A673 (cell line): ENCODE results near the gene ZSWIM5.

Source experiments
- EZH2 ChIP-seq: fragments of 200-600 bp; sonication (generic); IDR thresholded peaks from 2 replicates; pipeline ENCODE4 v1.6.1; 2017; ENCODE audit warnings: borderline replicate concordance, low read depth, mild to moderate bottlenecking, mixed read lengths, antibody characterized with exemption, low read length; ENCODE audit not compliant: poor library complexity, severe bottlenecking
- TF ChIP-seq, protein P1 (sequence below): fragments of 300-800, 200-600 bp; sonication (generic); conservative IDR thresholded peaks from 2 replicates; pipeline ENCODE4 v1.5.1; 2017; ENCODE audit warnings: low read depth, mild to moderate bottlenecking, antibody characterized with exemption, low read length, moderate library complexity, mixed read lengths

DNA sequence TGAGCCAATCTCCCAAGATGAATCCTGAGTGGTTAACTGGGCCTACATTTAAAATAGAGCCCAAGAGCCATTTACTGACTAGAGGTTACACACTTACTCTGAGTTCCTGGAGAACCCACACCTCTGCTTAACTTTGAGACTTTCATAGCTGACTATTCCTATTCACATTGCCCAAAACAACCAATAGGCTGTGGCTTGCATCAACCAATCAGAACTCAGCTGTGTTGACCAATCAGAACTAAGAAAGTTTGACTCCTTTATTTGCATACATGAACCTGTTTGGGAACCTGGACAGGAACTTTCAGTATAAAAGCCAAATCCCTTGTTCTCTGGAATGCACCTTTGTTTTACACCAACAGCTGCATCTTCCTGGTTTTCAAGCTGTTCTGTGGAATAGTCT, 9.5 kb downstream of the ZSWIM5 start:
- TF ChIP-seq EZH2, result no peak
- TF ChIP-seq, protein P1, sequence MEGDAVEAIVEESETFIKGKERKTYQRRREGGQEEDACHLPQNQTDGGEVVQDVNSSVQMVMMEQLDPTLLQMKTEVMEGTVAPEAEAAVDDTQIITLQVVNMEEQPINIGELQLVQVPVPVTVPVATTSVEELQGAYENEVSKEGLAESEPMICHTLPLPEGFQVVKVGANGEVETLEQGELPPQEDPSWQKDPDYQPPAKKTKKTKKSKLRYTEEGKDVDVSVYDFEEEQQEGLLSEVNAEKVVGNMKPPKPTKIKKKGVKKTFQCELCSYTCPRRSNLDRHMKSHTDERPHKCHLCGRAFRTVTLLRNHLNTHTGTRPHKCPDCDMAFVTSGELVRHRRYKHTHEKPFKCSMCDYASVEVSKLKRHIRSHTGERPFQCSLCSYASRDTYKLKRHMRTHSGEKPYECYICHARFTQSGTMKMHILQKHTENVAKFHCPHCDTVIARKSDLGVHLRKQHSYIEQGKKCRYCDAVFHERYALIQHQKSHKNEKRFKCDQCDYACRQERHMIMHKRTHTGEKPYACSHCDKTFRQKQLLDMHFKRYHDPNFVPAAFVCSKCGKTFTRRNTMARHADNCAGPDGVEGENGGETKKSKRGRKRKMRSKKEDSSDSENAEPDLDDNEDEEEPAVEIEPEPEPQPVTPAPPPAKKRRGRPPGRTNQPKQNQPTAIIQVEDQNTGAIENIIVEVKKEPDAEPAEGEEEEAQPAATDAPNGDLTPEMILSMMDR, result no peak
